Muscle layer of duodenum (tissue), 2 donors: Measurements from ENCODE around the gene MT1M.

Experiments used
- H3K27ac ChIP-seq: one replicate; pipeline ENCODE4 v1.7.0; 2013; ENCODE audit warnings: mild to moderate bottlenecking, low read length
- H3K27me3 ChIP-seq: one replicate; pipeline ENCODE4 v1.7.0; 2013; ENCODE audit warnings: low read depth, mild to moderate bottlenecking, control low read depth, low read length
- H3K36me3 ChIP-seq, 2 donors: one replicate each; pipeline ENCODE4 v1.7.0; 2013; ENCODE audit warnings: low read length in 2 of 2, control low read depth in 1 of 2, mild to moderate bottlenecking in 1 of 2; ENCODE audit not compliant: insufficient read depth in 2 of 2, control insufficient read depth in 1 of 2
- H3K4me1 ChIP-seq, 2 donors: one replicate each; pipeline ENCODE4 v1.7.0; 2013; ENCODE audit warnings: low read length in 2 of 2, mild to moderate bottlenecking in 2 of 2, control low read depth in 1 of 2, moderate library complexity in 1 of 2; ENCODE audit not compliant: insufficient read depth in 2 of 2, control insufficient read depth in 1 of 2
- H3K4me3 ChIP-seq, 2 donors: one replicate each; pipeline ENCODE4 v1.7.0; 2013; ENCODE audit warnings: low read length in 2 of 2, low read depth in 1 of 2, mild to moderate bottlenecking in 1 of 2
- H3K9me3 ChIP-seq, 2 donors: one replicate each; pipeline ENCODE4 v1.7.0; 2013; ENCODE audit warnings: low read length in 2 of 2, control low read depth in 1 of 2, mild to moderate bottlenecking in 1 of 2; ENCODE audit not compliant: control insufficient read depth in 1 of 2
- donor health status: healthy.

The MT1M gene

DNA sequence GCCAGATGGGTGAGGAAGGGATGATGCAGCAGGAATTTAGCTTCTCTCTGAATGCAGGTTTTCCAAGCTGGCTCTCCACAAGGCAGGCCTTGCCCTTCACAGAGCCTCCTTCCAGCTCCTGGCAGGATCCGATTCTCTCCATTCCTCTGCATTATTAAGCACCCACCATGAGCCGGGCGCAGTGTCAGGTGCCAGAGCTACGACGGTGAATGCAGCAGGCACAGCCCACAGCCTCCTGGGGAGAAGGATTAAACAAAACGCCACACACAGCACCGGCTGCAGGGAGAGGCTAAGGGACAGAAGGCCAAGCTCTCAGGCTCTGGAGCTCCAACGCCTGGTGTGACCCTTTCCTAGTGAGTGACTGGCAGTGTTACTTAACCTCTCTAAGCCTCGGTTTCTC lies 31.1 kb upstream of the MT1M start:
- Histone ChIP-seq H3K9me3 (no peaks in the 10 kb centered on the region), H3K4me1 (no peaks in the 10 kb centered on the region), H3K36me3 (no peaks in the 10 kb centered on the region), H3K27ac (no peak overlapping the region), H3K4me3 (no peak overlapping the region), H3K27me3 (no peaks in the 10 kb centered on the region)

DNA sequence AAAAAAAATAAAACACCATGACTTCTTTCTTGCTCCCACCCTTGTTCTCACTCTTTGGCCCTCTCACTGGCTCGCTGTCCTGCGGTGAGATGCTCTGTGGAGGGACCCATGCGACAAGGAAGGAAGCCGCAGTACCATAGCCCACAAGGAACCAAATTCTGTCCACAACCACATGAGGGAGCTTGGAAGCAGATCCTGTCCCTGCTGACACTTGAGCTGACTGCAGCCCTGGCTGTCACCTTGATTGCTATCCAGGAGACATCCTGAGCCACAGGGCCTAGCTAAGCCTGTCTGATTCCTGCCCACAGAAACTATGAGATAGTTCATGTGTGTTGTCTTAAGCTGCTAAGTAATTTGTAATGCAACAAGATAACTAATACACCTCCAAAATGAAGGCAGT lies 28.9 kb upstream of the MT1M start:
- Histone ChIP-seq H3K27me3 (no peaks in the 10 kb centered on the region), H3K36me3 (peaks cover 0 to 7% of the 10 kb centered on the region in 2 donors), H3K27ac (no peak overlapping the region), H3K9me3 (no peaks in the 10 kb centered on the region), H3K4me3 (no peak overlapping the region), H3K4me1 (peaks cover 3 to 4% of the 10 kb centered on the region in 2 donors)

DNA sequence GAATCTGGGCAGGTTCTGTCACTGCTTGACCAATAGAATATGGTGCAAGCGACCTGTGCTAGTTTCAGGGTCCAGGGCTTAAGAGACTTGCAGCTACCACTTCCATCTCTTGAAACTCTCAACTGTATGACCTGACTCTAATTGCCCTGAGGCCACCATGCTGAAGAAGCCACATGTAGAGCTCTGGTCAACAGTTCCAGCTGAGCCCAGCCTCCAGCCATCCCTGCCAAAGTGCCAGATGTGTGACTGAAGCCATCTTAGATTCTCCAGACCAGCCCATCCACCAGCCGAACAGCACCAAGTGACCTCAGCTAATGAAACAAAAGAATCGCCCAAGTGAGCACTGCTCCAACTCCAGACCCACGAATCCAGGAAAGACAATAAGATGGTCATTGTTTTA lies 27.5 kb upstream of the MT1M start:
- H3K27ac ChIP-seq, result peak overlapping the region; percentile 95
- H3K4me3 ChIP-seq, result no peak overlapping the region
- peaks cover 0 to 7% of the 10 kb centered on the region in 2 donors for H3K36me3 ChIP-seq
- no peaks in the 10 kb centered on the region for H3K27me3 ChIP-seq
- no peaks in the 10 kb centered on the region for H3K9me3 ChIP-seq
- peaks cover 3 to 4% of the 10 kb centered on the region in 2 donors for H3K4me1 ChIP-seq

DNA sequence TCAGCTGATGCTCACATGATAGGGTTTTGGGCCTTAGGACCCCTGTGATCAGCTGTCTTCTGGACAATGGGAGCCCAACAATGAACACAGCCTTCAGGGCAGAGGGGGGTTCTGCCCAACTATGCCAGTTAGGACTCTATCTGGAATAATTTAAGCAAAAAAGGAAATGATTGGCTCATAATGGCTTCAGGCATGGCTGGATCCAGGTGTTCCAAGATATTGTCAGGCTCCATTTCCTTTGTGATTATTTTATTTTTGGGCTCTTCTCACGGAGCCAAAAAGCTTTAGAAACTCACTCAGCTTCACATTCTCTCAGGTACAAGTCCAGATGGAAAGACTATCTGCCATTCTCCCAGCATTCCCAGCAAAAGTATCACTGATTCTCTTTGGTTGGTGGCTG lies 27.0 kb upstream of the MT1M start:
- no peaks in the 10 kb centered on the region for H3K27me3 ChIP-seq
- H3K27ac ChIP-seq, result peak overlapping the region; percentile 95

DNA sequence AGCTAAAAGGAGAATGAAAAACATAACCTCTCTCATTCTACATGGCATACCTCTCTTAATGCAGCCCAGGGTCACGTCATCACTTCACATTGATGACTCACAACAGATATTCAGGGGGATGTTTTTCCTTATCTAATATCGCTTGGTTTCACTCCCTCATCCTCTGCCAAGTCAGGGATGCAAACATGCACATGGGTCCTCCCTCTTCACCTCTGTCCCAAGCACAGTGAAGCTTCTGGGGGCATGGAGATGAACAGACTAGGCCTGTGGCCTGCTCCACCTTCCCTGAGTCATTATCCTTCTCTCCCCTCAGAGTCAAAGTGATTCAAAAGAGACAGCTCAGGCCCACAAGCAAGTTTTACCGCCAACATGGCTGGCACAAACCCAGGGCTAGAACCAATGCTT lies 26.4 kb upstream of the MT1M start:
- no peak overlapping the region for H3K4me3 ChIP-seq
- H3K4me1 ChIP-seq, result peaks cover 3 to 4% of the 10 kb centered on the region in 2 donors
- H3K27ac ChIP-seq, result peak overlapping the region; percentile 95

More for the DNA sequence above, 27.0 kb upstream of the MT1M start:
- H3K4me1 ChIP-seq, result peaks cover 3 to 4% of the 10 kb centered on the region in 2 donors
- H3K9me3 ChIP-seq, result no peaks in the 10 kb centered on the region
- H3K36me3 ChIP-seq, result peaks cover 0 to 7% of the 10 kb centered on the region in 2 donors
- no peak overlapping the region for H3K4me3 ChIP-seq

DNA sequence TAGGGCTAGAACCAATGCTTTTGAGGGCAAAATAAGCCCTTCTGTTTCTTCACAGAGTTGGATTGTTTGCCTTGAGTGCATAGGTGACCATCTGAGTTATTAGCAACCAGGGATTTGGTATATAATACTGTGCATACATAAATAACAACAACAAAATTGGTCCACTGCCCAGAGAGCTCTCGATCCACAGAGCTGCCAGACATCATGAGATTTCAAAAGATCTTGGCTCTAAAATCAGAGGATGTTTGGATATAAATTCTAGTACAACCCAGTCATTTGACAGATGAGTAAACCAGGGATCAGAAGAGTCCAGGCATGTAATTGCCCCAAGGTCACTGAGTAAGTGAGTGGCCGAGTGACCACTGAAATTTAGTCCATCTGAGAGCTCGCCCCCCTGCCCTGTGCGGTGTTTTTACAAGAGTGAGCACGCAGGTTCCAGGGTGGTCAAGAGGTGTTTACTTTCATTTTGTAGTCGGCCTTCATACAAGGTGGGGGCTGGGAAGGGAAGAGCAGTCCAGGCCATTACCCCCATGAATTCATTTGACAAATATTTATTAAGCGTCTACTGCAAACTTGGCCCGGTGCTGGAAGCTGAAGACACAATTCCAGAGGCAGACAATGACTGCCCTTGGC lies 25.9 kb upstream of the MT1M start:
- Histone ChIP-seq H3K36me3 (peaks cover 0 to 7% of the 10 kb centered on the region in 2 donors), H3K9me3 (no peaks in the 10 kb centered on the region), H3K27ac (peak overlapping the region; percentile 95), H3K4me1 (peaks cover 3 to 9% of the 10 kb centered on the region in 2 donors), H3K27me3 (no peaks in the 10 kb centered on the region), H3K4me3 (peak overlapping the region in 1 of 2 donors; percentile 12)

More for the DNA sequence above, 26.4 kb upstream of the MT1M start:
- no peaks in the 10 kb centered on the region for H3K27me3 ChIP-seq
- peaks cover 0 to 7% of the 10 kb centered on the region in 2 donors for H3K36me3 ChIP-seq
- H3K9me3 ChIP-seq, result no peaks in the 10 kb centered on the region

DNA sequence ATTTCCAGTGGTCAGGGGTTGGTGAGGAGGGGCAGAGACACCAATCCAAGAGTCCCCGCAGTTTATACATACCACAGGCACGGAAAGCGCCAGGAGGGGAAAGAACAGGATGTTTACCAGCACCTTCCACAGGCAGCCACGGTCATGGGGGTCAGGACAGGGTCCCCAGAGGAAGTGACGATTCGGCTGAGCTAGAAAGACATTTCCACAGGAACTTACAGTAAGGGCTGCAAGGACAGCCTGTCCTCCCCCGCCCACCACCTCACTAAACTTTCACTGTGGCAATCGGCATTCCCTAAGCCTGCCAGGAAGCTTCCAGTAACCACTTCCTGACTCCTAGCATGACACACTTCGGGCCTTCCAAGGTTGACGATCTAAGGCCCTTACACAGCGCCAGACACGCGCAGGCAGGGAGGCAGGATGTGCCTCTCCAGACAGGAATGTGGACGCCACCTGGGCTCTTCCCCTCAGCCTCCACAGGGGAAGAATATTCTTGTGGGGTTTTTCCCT lies 25.3 kb upstream of the MT1M start:
- Histone ChIP-seq H3K9me3 (no peaks in the 10 kb centered on the region), H3K4me3 (peak overlapping the region; percentile 50 to 82), H3K27ac (peak overlapping the region; percentile 95), H3K27me3 (no peaks in the 10 kb centered on the region), H3K36me3 (peaks cover 0 to 7% of the 10 kb centered on the region in 2 donors), H3K4me1 (peaks cover 3 to 10% of the 10 kb centered on the region in 2 donors)

DNA sequence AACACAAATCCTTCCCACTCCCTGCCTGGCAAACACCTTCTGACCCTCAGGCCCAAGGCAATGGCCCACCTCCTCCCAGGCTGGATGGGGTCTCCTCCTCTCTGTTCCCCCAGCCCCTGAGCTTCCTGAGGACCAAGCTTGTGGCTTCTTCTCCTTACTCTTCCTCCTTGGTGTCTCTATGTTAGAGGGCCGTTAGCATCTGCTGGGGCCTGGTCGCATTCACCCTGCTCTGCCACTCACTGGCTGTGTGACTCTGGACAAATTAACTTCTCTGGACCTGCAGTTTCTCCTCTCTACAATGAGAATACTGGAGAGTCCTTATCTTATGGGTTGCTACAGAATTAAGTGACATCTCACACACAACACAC lies 24.8 kb upstream of the MT1M start:
- no peaks in the 10 kb centered on the region for H3K27me3 ChIP-seq
- H3K4me3 ChIP-seq, result peak overlapping the region; percentile 50 to 82
- H3K36me3 ChIP-seq, result peaks cover 0 to 7% of the 10 kb centered on the region in 2 donors
- H3K9me3 ChIP-seq, result no peaks in the 10 kb centered on the region
- peaks cover 3 to 10% of the 10 kb centered on the region in 2 donors for H3K4me1 ChIP-seq
- peak overlapping the region; percentile 95 for H3K27ac ChIP-seq

DNA sequence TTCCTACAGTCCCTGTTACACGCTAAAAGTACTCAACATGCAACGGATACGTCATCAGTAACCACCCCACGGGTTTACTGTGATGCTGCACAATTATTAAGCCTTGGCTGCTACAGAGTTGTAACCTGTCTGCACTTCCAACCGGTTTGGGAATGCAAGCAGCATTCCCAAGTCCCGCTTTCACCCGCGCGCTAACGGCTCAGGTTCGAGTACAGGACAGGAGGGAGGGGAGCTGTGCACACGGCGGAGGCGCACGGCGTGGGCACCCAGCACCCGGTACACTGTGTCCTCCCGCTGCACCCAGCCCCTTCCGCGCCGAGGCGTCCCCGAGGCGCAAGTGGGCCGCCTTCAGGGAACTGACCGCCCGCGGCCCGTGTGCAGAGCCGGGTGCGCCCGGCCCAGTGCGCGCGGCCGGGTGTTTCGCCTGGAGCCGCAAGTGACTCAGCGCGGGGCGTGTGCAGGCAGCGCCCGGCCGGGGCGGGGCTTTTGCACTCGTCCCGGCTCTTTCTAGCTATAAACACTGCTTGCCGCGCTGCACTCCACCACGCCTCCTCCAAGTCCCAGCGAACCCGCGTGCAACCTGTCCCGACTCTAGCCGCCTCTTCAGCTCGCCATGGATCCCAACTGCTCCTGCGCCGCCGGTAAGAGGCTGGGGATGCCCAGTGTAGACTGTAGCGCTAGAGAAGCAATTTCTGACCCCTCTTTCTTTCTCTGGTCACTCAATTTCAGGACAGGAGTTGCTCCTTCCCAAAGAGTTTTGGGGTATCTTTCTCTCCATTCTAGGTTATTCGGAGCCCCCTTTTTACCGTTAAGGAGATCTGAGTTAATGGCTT lies 24.2 kb upstream of the MT1M start, which contains the start of gene MT2A:
Gene MT2A, plus strand, starts transcription at position 542 of the 833 bp plus-strand sequence. Its CDS starts 72 bp downstream, at position 614.
- H3K4me1 ChIP-seq, result peaks cover 3 to 10% of the 10 kb centered on the region in 2 donors
- H3K9me3 ChIP-seq, result no peaks in the 10 kb centered on the region

DNA sequence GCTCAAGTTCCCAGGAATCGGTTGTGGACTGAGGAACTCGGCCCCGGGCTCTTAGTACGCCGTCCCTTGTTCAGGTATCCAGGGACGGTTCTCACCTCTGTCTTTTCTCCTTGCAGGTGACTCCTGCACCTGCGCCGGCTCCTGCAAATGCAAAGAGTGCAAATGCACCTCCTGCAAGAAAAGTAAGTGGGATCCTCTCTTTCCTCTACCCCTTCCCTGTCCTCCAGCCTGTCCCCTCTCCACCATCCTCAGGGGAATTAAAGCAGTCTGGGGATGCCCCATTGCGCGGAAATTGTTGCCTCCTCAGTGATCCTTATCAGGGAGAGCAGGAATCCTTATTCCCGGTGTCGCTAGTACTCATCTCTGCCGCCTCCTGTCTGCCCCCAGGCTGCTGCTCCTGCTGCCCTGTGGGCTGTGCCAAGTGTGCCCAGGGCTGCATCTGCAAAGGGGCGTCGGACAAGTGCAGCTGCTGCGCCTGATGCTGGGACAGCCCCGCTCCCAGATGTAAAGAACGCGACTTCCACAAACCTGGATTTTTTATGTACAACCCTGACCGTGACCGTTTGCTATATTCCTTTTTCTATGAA lies 23.5 kb upstream of the MT1M start:
- H3K27me3 ChIP-seq, result no peaks in the 10 kb centered on the region
- peaks cover 3 to 10% of the 10 kb centered on the region in 2 donors for H3K4me1 ChIP-seq
- peaks cover 0 to 7% of the 10 kb centered on the region in 2 donors for H3K36me3 ChIP-seq
- no peaks in the 10 kb centered on the region for H3K9me3 ChIP-seq
- peak overlapping the region; percentile 96 for H3K27ac ChIP-seq
- H3K4me3 ChIP-seq, result peak overlapping the region; percentile 82 to 91

More for the DNA sequence above, 24.2 kb upstream of the MT1M start, which contains the start of gene MT2A:
- peak within 1 kb of the TSS; percentile 82 to 91 for H3K4me3 ChIP-seq
- H3K27ac ChIP-seq, result peak within 1 kb of the TSS; percentile 96
- no peaks in the 10 kb centered on the region for H3K27me3 ChIP-seq
- peaks cover 0 to 7% of the 10 kb centered on the region in 2 donors for H3K36me3 ChIP-seq

DNA sequence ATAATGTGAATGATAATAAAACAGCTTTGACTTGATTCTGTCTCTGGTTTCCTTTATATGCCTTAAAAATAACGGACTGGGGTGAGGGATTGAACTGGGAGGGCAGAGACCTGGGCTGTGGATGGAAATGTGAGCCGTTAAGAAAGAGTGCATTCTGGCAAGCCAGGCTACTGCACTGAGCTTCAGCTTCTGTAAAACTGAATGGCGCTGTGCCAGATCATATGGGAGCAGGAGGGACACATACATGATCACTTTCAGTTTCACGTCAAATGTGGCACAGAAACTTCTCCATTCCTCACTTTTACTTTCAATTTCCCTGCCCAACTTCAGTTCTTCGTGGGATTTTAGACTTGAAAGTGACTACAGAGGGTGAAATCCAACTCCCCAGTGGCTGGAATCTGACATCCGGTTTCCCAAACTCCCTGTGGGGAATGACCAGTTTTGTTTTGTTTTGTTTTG lies 23.0 kb upstream of the MT1M start:
- Histone ChIP-seq H3K27me3 (no peaks in the 10 kb centered on the region), H3K9me3 (no peaks in the 10 kb centered on the region), H3K36me3 (peaks cover 0 to 7% of the 10 kb centered on the region in 2 donors), H3K4me1 (peaks cover 3 to 10% of the 10 kb centered on the region in 2 donors), H3K4me3 (peak overlapping the region; percentile 82 to 91), H3K27ac (peak overlapping the region; percentile 96)
